GM12875 (cell line): ENCODE results near the gene WDR74.
"Not testable (repeated sequence)": the region's sequence is repeated elsewhere in the genome, so short reads cannot be mapped to it uniquely, and the experiment has no call there.

Experiments
- H3K4me3 ChIP-seq: one replicate; pipeline ENCODE4 v1.5.1; 2011; ENCODE audit warnings: low read depth, low read length, control low read depth
- TF ChIP-seq, protein P1 (sequence below): IDR thresholded peaks from 2 replicates; pipeline ENCODE4 v1.5.1; 2011; ENCODE audit warnings: low read depth, mild to moderate bottlenecking, control low read depth, inconsistent platforms, low read length, moderate library complexity, borderline replicate concordance; ENCODE audit not compliant: insufficient read depth

The WDR74 gene

DNA sequence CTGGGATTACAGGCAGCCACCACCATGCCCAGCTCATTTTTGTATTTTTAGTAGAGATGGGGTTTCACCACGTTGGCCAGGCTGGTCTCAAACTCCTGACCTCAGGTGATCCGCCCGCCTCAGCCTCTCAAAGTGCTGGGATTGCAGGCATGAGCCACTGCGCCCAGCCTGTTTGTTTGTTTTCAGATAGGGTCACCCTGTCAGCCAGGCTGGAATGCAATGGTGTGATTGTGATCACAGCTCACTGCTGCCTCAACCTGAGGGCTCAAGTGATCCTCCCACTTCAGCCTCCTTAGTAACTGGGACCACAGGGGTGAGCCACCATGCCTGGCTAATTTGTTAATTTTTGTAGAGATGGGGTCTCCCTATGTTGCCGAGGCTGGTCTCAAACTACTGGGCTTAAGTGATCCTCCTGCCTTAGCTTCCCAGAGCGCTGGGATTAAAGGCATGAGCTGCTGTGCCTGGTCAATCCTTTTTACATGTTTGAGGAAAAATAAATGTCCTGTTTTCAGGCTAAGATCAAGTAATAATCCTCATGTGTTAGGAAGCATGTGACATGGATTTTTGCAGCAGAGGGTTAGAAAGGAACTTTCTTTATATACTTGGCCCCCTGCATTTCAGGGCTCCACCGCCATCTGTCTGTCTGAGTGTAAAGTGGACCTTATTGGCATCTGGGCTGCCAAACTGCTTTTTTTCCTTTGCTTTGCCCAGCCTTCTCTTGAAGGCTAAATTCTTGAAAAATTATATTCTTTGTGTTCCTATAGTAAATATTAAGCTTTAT, 36.5 kb upstream of the WDR74 start:
- no peak overlapping the region for H3K4me3 ChIP-seq
- TF ChIP-seq, protein P1, sequence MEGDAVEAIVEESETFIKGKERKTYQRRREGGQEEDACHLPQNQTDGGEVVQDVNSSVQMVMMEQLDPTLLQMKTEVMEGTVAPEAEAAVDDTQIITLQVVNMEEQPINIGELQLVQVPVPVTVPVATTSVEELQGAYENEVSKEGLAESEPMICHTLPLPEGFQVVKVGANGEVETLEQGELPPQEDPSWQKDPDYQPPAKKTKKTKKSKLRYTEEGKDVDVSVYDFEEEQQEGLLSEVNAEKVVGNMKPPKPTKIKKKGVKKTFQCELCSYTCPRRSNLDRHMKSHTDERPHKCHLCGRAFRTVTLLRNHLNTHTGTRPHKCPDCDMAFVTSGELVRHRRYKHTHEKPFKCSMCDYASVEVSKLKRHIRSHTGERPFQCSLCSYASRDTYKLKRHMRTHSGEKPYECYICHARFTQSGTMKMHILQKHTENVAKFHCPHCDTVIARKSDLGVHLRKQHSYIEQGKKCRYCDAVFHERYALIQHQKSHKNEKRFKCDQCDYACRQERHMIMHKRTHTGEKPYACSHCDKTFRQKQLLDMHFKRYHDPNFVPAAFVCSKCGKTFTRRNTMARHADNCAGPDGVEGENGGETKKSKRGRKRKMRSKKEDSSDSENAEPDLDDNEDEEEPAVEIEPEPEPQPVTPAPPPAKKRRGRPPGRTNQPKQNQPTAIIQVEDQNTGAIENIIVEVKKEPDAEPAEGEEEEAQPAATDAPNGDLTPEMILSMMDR = no peak

- H3K4me3 ChIP-seq = no peak overlapping the region
- TF ChIP-seq, protein P1 = no peak
Measured at GRCh38 chr11:62874851-62875250, 35.5 kb upstream of the WDR74 start.

GRCh38 chr11:62865635-62866034, 26.2 kb upstream of the WDR74 start:
- no peak overlapping the region for H3K4me3 ChIP-seq
- TF ChIP-seq, protein P1 = no peak

DNA sequence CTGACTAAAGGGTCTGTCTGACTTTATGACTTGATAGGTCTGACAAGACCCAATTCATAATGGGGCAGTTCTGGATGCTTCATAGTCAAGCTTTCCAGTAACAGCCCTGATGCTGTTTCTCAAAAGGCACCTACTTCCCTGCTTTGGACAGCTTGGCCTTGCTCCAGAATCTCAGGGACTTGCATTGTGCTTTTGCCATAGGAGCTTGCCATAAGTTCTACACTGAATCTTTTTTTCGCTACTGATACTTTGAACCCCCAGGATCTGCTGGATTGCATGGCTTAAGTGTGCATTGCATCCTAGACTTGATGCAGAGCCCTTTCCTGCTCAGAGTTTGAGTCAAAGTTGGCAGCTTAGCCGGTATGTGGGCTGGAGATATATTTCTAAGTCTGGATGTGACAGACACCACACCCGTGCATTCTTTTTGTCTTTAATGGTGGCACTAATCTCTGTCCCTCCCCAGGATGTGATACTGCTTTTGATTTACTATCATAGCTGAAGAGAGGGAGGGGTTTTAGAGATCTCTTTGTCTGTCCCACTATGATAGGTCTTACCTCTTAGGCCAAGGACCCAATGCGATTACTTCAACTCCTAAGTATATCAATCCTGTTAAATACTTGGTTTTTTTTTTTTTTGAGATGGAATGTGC, 24.4 kb upstream of the WDR74 start:
- TF ChIP-seq, protein P1 = no peak
- H3K4me3 ChIP-seq = no peak overlapping the region

- not testable (repeated sequence) for H3K4me3 ChIP-seq
Measured at GRCh38 chr11:62861564-62862192, 22.3 kb upstream of the WDR74 start.

- no peak overlapping the region for H3K4me3 ChIP-seq
- TF ChIP-seq, protein P1 = no peak
Measured at GRCh38 chr11:62860835-62861563, 21.6 kb upstream of the WDR74 start.

DNA sequence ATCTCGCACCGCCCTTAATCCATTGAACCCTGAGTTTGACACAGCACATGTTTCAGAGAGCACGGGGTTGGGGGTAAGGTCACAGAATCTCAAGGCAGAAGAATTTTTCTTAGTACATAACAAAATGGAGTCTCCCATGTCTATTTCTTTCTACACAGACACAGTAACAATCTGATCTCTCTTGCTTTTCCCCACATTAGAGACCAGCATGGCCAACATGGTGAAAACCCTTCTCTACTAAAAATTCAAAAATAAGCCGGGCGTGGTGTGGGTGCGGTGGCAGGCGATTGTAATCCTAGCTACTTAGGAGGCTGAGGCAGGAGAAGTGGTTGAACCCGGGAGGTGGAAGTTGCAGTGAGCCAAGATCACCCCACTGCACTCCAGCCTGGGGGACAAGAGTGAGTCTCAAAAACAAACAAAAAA, 19.9 kb upstream of the WDR74 start:
- not testable (repeated sequence) for H3K4me3 ChIP-seq
